HepG2 (cell line): ENCODE measurements around the gene TOR1B. TPM values are rescaled to one million over a fixed set of nuclear protein-coding genes. Genes with fewer than 3 reads are reported as not detected.

Experiments used
- CBFB ChIP-seq: sonication (generic); formaldehyde crosslinking; IDR thresholded peaks from 2 replicates; pipeline ENCODE4 v1.4.0; 2020; ENCODE audit warnings: missing genetic modification reagents
- CSRNP1 ChIP-seq: sonication (generic); formaldehyde crosslinking; IDR thresholded peaks from 2 replicates; pipeline ENCODE4 v1.8.1; 2023; ENCODE audit warnings: mild to moderate bottlenecking, missing genetic modification reagents
- ERF ChIP-seq: IDR thresholded peaks from 2 replicates; pipeline ENCODE4 v1.6.1; 2018; ENCODE audit warnings: missing biosample characterization, missing genetic modification reagents
- FOXK1 ChIP-seq: sonication (generic); formaldehyde crosslinking; IDR thresholded peaks from 2 replicates; pipeline ENCODE4 v1.4.0; 2020; ENCODE audit warnings: low read depth, missing genetic modification reagents, borderline replicate concordance
- GABPA ChIP-seq, 2 experiments: IDR thresholded peaks; 2 replicates each; pipeline ENCODE4 v1.6.1; 2011 to 2016; ENCODE audit warnings: low read depth in 2 of 2, low read length in 1 of 2, missing biosample characterization in 1 of 2, missing genetic modification characterization in 1 of 2
- GFI1 ChIP-seq: sonication (generic); formaldehyde crosslinking; IDR thresholded peaks from 2 replicates; pipeline ENCODE4 v1.5.0; 2020; ENCODE audit warnings: missing genetic modification reagents, mild to moderate bottlenecking, borderline replicate concordance
- IKZF5 ChIP-seq: IDR thresholded peaks from 2 replicates; pipeline ENCODE4 v1.6.1; 2018; ENCODE audit warnings: missing genetic modification reagents, mild to moderate bottlenecking, missing compliant biosample characterization
- KDM3A ChIP-seq: IDR thresholded peaks from 2 replicates; pipeline ENCODE4 v1.6.1; 2018; ENCODE audit warnings: low read depth, missing compliant biosample characterization
- KLF16 ChIP-seq, 2 experiments: sonication (generic) in 1 of 2; formaldehyde crosslinking in 1 of 2; IDR thresholded peaks; 2 replicates each; pipeline versions ENCODE4 v1.6.1 to v1.8.0; 2016 to 2023; ENCODE audit warnings: missing genetic modification reagents in 2 of 2, missing compliant biosample characterization in 1 of 2
- MEIS1 ChIP-seq: sonication (generic); formaldehyde crosslinking; IDR thresholded peaks from 2 replicates; pipeline ENCODE4 v1.9.0; 2021; ENCODE audit warnings: mild to moderate bottlenecking, missing genetic modification reagents, moderate library complexity, borderline replicate concordance
- NFYB ChIP-seq: sonication (generic); formaldehyde crosslinking; IDR thresholded peaks from 2 replicates; pipeline ENCODE4 v1.4.0; 2020; ENCODE audit warnings: missing genetic modification reagents
- PITX1 ChIP-seq: sonication (generic); formaldehyde crosslinking; IDR thresholded peaks from 2 replicates; pipeline ENCODE4 v1.5.1; 2020; ENCODE audit warnings: mild to moderate bottlenecking, missing genetic modification reagents
- STAG1 ChIP-seq: sonication (generic); formaldehyde crosslinking; IDR thresholded peaks from 2 replicates; pipeline ENCODE4 v1.4.0; 2020; ENCODE audit warnings: missing genetic modification reagents
- ZNF383 ChIP-seq: sonication (generic); formaldehyde crosslinking; IDR thresholded peaks from 2 replicates; pipeline ENCODE4 v1.4.0; 2020; ENCODE audit warnings: missing genetic modification reagents, mild to moderate bottlenecking, borderline replicate concordance
- ZNF501 ChIP-seq: sonication (generic); formaldehyde crosslinking; IDR thresholded peaks from 2 replicates; pipeline ENCODE4 v1.5.1; 2020; ENCODE audit warnings: mild to moderate bottlenecking, moderate library complexity, missing genetic modification reagents
- ZNF724P ChIP-seq: sonication (generic); formaldehyde crosslinking; IDR thresholded peaks from 2 replicates; pipeline ENCODE4 v1.8.0; 2022; ENCODE audit warnings: missing genetic modification reagents, borderline replicate concordance
- ZNF878 ChIP-seq: sonication (generic); formaldehyde crosslinking; IDR thresholded peaks from 2 replicates; pipeline ENCODE4 v1.8.1; 2023; ENCODE audit warnings: mild to moderate bottlenecking, missing genetic modification reagents, moderate library complexity
- polyA plus RNA-seq, 8 experiments: library from polyadenylated mRNA; depleted of rRNA in 3 of 8; stranded (reverse) in 7 of 8; unstranded in 1 of 8; fragments of >200 nt; fragmentation: Illumina TruSeq in 4 of 8; extraction: Trizol in 4 of 8; gene quantifications; 2 replicates each; pipeline versions ENCODE4 v1.2.1 to v1.2.3, GENCODE V29; 2011 to 2016; ENCODE audit warnings: low read depth in 4 of 8, missing spikeins in 1 of 8, mixed read lengths in 1 of 8; ENCODE audit not compliant: insufficient read depth in 1 of 8
- total RNA-seq, 5 experiments: library from RNA; depleted of rRNA; stranded (reverse); fragments of >200 nt; fragmentation: Illumina TruSeq; extraction: Trizol; gene quantifications; 2 replicates each; pipeline ENCODE4 v1.2.3, GENCODE V29; 2016; ENCODE audit warnings: low read depth in 1 of 5
- TF ChIP-seq, protein P1 (sequence below), 2 experiments: sonication (generic) in 1 of 2; formaldehyde crosslinking in 1 of 2; IDR thresholded peaks; 2 replicates each; pipeline versions ENCODE4 v1.6.1 to v1.9.0; 2014 to 2022; ENCODE audit warnings: antibody characterized with exemption in 1 of 2, borderline replicate concordance in 1 of 2, inconsistent platforms in 1 of 2, low read depth in 1 of 2, missing genetic modification reagents in 1 of 2
- TF ChIP-seq, protein P2 (sequence below): IDR thresholded peaks from 2 replicates; pipeline ENCODE4 v1.6.1; 2012; ENCODE audit warnings: inconsistent platforms

Gene TOR1B
- total and polyA plus RNA-seq, 2 of the 13 experiments (the other 11 are each of a cell fraction or from before 2014, with no cell fraction given), result 18.1 to 21.3 TPM

DNA sequence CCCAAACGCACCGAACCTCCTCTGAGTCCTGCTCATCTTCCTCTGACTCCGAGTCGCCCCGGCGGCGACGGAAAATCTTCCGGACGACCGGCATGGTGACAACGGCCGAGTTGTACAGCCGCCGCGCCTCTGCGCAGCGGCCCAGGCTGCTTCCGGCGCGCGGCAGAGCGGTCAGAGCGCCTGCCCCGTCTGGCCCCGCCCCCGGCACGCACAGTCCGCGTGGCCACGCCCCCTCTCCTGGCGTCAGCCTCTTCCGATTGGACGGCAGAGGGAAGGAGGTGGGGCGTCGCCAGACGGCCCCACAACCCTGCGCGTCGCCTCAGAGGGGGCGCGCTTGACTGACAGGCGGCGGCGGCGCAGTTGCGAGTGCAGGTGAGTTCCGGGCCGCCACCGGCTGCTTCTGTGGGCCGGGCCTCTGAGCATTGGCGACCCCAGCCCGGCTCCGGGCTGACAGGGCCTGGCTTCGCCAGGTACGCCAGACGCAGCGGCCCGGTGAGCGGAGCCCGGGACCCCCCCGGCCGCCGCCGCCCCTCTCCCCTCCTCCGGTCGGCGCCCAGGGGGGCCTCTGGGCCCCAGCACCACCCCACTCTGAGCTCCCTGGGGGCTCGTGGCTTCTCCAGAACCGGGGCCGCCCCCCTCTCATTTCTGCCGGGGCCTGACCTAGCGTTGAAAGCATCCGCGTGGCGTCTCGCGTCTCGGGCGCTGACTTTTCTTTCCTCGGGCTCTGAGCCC, 32.3 kb downstream of the TOR1B start, which contains the start of the genes C9orf78 and USP20 (continued):
- TF ChIP-seq ERF (peak; percentile 53; the same call in 1 of the 2 replicates), FOXK1 (peak; percentile 23; the same call in 1 of the 2 replicates), KDM3A (CRISPR knock-in tag) (0 out of 2 replicates have a peak, but pooled peaks have one; percentile 31), GABPA (IDR thresholded peaks at IDR 0.05; ENCODE audit: low read depth, low read length) (peak; percentile 75), GABPA (CRISPR knock-in tag; IDR thresholded peaks at IDR 0.05; ENCODE audit: low read depth) (peak; percentile 80), STAG1 (CRISPR knock-in tag) (peak; percentile 18; the same call in 1 of the 2 replicates), MEIS1 (CRISPR knock-in tag) (peak; percentile 95; the same call in 1 of the 2 replicates), CSRNP1 (CRISPR knock-in tag) (peak; percentile 60), ZNF383 (CRISPR knock-in tag) (no peak), GFI1 (0 out of 2 replicates have a peak, but pooled peaks have one; percentile 12), IKZF5 (CRISPR knock-in tag) (peak; percentile 27; the same call in 1 of the 2 replicates), CBFB (CRISPR knock-in tag) (peak; percentile 12; the same call in 1 of the 2 replicates), PITX1 (CRISPR knock-in tag) (no peak), NFYB (CRISPR knock-in tag) (peak; percentile 81), ZNF724P (0 out of 2 replicates have a peak, but pooled peaks have one; percentile 31), KLF16 (CRISPR knock-in tag; IDR thresholded peaks at IDR 0.05) (peak in 1 of 2 experiments; percentile 45; a peak in 1 of 4 replicates), ZNF878 (CRISPR knock-in tag) (no peak), ZNF501 (CRISPR knock-in tag) (peak; percentile 57; the same call in 1 of the 2 replicates)
- TF ChIP-seq, protein P1, sequence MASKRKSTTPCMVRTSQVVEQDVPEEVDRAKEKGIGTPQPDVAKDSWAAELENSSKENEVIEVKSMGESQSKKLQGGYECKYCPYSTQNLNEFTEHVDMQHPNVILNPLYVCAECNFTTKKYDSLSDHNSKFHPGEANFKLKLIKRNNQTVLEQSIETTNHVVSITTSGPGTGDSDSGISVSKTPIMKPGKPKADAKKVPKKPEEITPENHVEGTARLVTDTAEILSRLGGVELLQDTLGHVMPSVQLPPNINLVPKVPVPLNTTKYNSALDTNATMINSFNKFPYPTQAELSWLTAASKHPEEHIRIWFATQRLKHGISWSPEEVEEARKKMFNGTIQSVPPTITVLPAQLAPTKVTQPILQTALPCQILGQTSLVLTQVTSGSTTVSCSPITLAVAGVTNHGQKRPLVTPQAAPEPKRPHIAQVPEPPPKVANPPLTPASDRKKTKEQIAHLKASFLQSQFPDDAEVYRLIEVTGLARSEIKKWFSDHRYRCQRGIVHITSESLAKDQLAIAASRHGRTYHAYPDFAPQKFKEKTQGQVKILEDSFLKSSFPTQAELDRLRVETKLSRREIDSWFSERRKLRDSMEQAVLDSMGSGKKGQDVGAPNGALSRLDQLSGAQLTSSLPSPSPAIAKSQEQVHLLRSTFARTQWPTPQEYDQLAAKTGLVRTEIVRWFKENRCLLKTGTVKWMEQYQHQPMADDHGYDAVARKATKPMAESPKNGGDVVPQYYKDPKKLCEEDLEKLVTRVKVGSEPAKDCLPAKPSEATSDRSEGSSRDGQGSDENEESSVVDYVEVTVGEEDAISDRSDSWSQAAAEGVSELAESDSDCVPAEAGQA (IDR thresholded peaks at IDR 0.05; ENCODE audit: low read depth), result peak; percentile 74
- TF ChIP-seq, protein P1 (CRISPR knock-in tag; IDR thresholded peaks at IDR 0.05; ENCODE audit: borderline replicate concordance), result 0 out of 2 replicates have a peak, but pooled peaks have one; percentile 32
- TF ChIP-seq, protein P2, sequence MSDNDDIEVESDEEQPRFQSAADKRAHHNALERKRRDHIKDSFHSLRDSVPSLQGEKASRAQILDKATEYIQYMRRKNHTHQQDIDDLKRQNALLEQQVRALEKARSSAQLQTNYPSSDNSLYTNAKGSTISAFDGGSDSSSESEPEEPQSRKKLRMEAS, result peak; percentile 46; the same call in 1 of the 2 replicates
